T-helper 2 cell (primary cell): Measurements from ENCODE around the gene DCTN1.
"Not testable (repeated sequence)": the region's sequence is repeated elsewhere in the genome, so short reads cannot be mapped to it uniquely, and the experiment has no call there.

Experiments used
- DNase-seq, 5 experiments: peaks; one replicate each; pipeline versions ENCODE4 v3.0.0 to v3.0.0-alpha.2; 2012 to 2022

DCTN1 gene

DNA sequence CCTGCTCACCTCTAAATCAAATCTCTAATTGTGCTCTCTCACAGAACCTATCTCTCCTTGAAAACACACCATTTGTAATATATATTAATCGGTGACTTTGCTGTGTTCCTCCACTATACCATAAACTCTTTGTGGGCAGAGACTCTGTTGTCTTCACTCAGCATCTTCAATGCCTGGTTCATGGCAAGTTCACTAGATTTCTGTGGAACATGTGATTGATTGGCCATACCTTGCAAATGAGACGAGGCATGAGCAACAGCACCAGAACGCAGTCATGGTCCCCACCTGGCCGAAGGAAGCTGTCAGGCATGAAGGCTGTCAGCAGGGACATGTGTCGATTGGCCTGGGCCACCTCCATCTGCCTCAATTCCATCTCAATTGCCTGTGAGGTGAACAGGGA is 11.6 kb downstream of the DCTN1 start:
- no peak for DNase-seq

- DNase-seq, result no peak
Observed at GRCh38 chr2:74367789-74368188, 12.3 kb downstream of the DCTN1 start.

GRCh38 chr2:74366036-74366435 is 14.1 kb downstream of the DCTN1 start:
- no peak for DNase-seq

DNA sequence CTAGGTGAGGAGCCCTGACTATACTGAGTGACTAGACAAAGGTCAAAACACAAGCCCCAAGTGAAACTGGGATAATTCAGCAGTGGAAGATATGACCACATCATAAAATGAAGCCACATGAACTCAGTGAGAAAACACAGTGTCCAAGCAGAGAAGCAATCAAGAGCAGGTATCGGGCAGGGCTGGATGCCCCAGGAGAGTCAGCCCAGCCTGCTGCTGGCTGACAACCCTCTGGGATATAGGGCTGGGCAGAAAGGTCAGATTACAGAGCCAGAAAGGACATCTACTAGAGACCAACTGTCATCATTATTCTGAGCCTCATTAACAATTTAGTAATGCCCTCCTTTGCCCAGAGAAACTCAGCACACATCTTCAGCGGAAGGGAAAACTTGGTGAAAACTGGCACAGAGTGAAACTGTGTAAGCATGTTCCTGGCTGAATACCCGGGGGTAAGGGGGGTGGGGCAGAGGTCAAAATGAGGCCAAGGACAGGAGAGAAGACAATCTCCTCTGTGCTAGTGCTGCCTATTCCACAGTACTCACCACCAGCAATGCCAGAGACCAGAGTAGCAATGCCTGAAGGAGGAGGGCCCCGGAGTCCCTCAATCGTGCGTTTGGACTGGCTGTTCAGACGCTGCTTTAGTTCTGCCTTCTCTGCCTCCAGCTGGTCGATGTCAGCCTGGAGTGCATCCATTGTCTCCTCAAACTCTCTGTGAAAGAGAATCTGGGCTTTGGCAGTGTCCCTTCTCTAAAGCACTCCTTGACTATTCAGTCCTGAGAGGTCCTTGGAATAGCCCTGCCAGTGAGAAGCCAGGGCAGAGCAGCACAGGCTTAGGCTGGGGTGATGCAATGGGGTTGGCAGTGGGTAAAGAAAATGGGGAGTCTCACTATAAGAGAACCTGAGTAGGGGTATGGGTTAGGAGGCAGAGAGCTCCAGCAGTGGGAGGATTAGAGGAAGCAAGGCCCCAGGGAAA is 15.3 kb downstream of the DCTN1 start:
- no peak for DNase-seq

GRCh38 chr2:74361327-74361726 is 18.8 kb downstream of the DCTN1 start:
- DNase-seq, result no peak

- no peak for DNase-seq
Observed at GRCh38 chr2:74357627-74358026, 22.5 kb downstream of the DCTN1 start.

DNA sequence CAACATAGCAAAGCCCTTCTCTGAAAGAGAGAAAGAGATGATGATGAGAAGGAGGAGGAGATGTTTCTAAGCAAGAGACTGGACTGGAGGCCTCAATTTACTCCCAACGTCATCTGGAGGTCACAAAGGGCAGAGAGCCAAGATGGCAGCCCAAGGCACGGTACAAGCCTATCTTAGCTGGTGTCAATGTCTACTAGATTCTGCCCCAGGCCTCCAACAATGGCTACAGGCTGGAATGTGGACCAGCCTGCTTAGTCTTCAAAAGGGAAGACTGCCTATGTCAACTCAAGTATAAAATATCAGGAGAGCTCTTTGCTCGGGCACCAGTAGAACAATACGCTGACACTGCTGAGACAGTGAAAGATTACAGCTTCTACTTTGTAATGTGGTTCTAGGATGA is 30.2 kb downstream of the DCTN1 start:
- no peak for DNase-seq

DNA sequence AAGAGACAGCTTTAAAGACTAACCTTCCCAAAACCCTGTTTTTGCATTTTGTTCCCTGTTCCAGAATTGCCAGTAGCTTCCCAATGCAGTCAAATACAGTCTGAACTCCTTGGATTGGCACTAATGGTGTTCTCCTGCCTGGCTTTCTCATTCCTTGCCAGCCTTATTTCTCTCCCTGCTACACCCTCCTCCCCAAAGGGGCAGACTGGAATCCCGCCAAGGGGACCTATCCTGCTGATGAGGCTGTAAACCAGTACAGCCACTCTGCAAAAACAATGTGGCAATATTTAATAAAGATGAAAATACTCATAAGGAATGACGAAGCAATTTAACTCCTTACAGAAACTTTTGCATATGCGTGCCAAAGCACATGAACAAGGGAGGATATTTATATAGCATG is 32.4 kb downstream of the DCTN1 start:
- no peak for DNase-seq

DNA sequence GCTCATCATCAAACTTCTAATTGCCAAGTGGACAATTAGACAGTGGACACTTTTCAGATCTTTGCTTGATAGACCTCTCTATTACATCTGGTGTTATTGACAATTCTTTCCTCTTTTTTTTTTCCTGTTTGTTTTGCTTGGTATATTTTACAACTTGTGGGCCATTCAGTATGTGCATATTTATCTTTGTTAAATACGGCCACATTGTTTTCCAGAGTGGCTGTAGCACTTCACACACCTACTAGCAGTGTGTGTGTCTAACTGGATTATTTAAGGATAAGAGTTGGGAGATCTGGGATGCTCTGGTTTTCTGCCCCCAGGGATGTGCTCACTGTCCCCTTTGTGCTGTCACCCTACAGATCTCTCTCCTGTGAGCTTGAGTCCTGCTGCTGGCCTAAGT is 32.8 kb downstream of the DCTN1 start:
- no peak for DNase-seq

DNA sequence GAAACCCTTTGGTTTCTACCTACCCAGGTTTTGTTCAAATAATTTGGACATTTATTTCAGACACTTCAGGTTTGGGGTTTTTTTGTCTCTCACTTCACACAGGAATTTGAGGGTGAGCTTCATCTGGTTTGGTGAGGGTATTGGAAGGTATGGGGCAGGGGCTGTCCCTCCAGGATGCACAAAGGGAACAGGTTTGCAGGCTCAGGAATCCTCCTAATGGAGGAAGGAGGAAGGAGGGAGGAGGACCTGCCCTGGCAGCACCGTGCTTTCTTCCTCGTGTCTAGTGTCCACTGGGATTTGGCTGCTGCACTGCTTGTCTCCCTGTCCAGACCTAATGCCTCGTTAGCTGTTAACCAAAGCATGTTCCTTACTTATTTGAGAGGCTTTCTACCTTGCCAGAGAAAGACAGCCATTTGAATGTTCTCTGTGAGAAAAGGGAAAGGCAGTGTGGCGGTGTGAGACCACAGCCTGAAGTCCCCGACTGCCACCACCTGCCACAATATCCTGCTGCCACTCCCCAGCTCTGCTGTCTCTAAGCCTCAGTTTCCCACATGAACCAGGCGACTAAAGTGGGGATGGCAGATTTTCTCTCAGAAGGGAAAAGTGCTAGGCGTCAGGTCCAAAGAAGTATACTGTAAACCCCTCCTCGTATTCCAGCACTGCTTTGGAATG is 34.7 kb downstream of the DCTN1 start:
- DNase-seq, result no peak

DNA sequence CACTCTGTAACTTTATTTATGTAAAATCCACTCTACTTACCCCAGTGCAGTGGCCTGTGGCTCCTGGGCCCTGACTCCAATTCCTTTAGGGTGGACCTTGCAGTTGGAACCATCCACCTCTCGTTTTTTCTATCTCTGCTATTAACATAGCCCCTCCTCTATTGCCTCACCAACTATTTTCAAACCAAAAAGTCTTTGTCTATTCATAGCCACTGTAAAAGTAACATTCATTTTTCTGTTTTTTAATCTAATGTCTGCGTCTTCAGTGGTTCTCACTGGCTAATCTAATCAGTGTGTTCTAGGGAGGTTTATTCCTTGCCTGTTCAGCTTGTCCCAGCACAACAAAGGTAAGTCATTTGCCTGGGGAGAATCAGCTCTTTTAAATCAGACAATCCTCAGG is 36.8 kb downstream of the DCTN1 start, which contains the start of gene SLC4A5:
TSS of gene SLC4A5 (minus strand) at position 101 of the 400 bp plus-strand sequence. CDS start 28,393 bp downstream, outside the sequence.
- no peak for DNase-seq

GRCh38 chr2:74336227-74336626 is 43.9 kb downstream of the DCTN1 start:
- DNase-seq, result not testable (repeated sequence)

GRCh38 chr2:74334931-74335333 is 45.2 kb downstream of the DCTN1 start:
- peak; percentile 42 to 61 (median 59) for DNase-seq

DNA sequence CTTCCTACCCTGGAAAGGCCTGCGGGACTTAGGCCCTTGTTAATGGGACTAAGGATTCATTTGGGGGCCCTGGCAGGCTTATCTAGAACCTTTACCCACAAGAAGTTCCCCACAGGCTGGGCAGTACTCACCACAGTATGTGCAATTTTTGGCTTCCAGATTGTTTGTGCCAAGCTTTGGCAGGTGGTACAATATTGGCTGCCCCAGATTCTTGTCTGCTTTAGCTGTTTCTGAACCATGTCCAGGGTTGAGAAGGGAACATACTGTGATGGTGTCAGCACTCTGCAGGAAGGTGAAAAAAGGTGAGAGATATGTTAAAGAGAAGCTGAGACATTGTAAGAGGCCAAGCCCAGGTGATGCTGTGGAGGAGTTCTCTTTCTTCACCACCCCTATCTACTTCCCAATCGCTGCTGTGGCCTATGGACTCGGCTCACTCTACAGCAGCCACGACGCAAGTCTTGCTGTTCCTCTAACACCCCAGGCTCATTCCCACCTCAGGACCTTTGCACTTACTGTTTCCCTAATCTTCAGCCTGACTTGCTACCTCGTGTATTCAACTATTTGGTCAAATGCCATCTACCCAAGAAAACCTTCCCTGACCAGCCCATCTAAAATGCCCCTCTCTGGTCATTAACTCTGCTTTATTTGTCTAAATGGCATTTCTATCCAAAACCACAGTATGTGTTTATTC is 46.1 kb downstream of the DCTN1 start:
- DNase-seq, result no peak

- peak in 1 of 5 experiments; percentile 34 for DNase-seq
Observed at GRCh38 chr2:74333175-74333574, 46.9 kb downstream of the DCTN1 start.

DNA sequence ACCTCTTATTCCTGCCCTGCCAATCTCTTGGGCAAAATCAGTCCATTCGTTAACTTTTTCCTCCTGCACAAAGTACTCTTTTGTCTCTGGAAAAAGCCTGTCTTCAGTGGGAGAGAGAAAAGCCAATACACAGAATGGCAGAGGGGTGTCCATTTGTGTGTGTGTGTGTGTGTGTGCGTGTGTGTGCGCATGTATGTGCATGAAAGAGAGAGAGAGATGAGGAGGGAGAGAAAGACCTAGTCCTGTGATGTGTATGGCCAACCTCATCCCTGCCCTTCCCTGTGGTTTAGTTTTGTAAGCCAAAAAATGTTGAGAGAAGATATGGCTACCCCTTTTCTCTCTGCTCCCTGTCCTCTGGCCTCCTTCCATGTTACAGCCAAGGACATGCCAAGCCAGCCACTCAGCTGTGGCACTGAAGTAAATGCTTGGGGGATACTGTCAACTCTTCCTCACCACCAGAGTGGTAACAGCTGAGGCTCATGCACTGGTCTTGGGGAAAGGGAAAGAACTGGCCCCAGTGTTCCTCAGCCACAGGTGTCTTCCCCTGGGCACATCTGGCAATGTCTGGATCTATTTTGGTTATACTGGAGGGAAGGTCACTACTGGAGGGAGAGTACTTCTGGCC is 47.4 kb downstream of the DCTN1 start:
- DNase-seq, result no peak

- no peak for DNase-seq
Observed at GRCh38 chr2:74328573-74328972, 51.5 kb downstream of the DCTN1 start.

DNA sequence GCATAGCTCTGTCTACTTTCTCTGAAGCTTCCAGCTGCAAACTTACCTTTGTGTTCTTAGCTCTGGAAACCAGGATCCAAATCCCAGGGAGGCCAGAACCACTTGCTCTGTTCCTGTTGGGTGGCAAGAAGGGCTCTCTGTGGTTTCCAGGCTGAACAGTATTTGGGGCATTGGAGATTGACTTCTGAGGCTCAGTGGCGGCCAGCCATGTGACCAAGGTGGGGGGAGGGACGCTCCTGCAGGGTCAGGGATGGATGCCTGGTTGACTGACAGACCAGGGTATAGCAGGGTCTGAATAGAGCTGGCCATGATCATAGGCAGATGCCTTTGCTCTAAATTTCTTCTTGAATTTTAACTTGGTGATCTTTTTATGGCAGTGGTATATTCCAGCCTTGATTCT is 52.0 kb downstream of the DCTN1 start:
- DNase-seq, result no peak

- DNase-seq, result no peak
Observed at GRCh38 chr2:74327627-74328026, 52.5 kb downstream of the DCTN1 start.

DNA sequence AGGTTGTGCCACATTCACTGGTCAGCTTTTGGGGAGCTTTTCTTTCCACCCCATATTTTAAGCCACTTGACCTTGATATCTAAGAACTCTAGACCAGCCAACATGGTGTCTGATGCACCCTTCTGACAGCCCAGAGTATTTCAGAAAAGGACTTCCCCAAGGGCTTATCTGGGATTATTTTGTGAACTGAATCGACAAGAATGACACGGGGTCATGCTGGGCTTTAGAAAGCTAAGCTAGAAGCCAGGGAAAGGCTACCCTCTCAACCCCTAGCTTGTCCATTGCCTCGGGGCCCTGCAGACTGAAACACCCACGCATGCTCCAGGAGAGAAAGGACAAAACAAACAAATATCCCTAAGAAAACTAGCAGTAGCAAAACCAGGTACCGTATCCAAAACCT is 52.9 kb downstream of the DCTN1 start:
- DNase-seq, result no peak

GRCh38 chr2:74325815-74326214 is 54.3 kb downstream of the DCTN1 start:
- DNase-seq, result no peak

GRCh38 chr2:74321737-74322136 is 58.4 kb downstream of the DCTN1 start:
- DNase-seq, result no peak

GRCh38 chr2:74317701-74318100 is 62.4 kb downstream of the DCTN1 start:
- no peak for DNase-seq
